CD4-positive, alpha-beta T cell (primary cell): ENCODE results near the gene S100B. TPM values are rescaled to one million over a fixed set of nuclear protein-coding genes. Genes with fewer than 3 reads are reported as not detected.

ENCODE experiments used
- ATAC-seq: fragments of 200-7000 bp; cut with Tn5 transposase; one replicate; pipeline ENCODE4 v1.10.0; 2022; ENCODE audit warnings: mild to moderate bottlenecking; ENCODE audit not compliant: poor library complexity
- CTCF ChIA-PET: fragments of 350-600 bp; sonication (Branson Sonifier 250); formaldehyde crosslinking; loops from one replicate; lab custom pipeline; 2021; ENCODE audit warnings: antibody characterized with exemption, inconsistent platforms; lab: Charles Lee
- POLR2A ChIA-PET: fragments of 350-600 bp; sonication (Branson Sonifier 250); formaldehyde crosslinking; loops from one replicate; lab custom pipeline; 2021; ENCODE audit warnings: antibody characterized with exemption, inconsistent platforms; lab: Charles Lee
- DNase-seq, 14 experiments: peaks; one replicate each; pipeline ENCODE4 v3.0.0-alpha.2; 2013 to 2020; ENCODE audit warnings: mixed read lengths in 2 of 14
- H3K27ac ChIP-seq, 2 donors: one replicate each; pipeline versions ENCODE4 v1.5.1 to v1.7.0; 2013; ENCODE audit warnings: low read length in 2 of 2, low read depth in 1 of 2, mild to moderate bottlenecking in 1 of 2
- H3K27me3 ChIP-seq, 2 experiments: 1 replicate in 1 of 2; 2 replicates in 1 of 2; pipeline versions ENCODE4 v1.6.1 to v1.7.0; 2013; ENCODE audit warnings: low read length in 2 of 2, control low read depth in 1 of 2, mild to moderate bottlenecking in 1 of 2, moderate library complexity in 1 of 2; ENCODE audit not compliant: insufficient read depth in 2 of 2, control insufficient read depth in 1 of 2
- H3K36me3 ChIP-seq: one replicate; pipeline ENCODE4 v1.6.1; 2013; ENCODE audit warnings: low read length, control low read depth; ENCODE audit not compliant: insufficient read depth
- H3K4me1 ChIP-seq: one replicate; pipeline ENCODE4 v1.6.1; 2013; ENCODE audit warnings: low read length, control low read depth; ENCODE audit not compliant: insufficient read depth
- H3K4me3 ChIP-seq: one replicate; pipeline ENCODE4 v1.5.1; 2013; ENCODE audit warnings: mild to moderate bottlenecking, low read length, moderate library complexity
- H3K9me3 ChIP-seq, 2 experiments: 1 replicate in 1 of 2; 2 replicates in 1 of 2; pipeline versions ENCODE4 v1.6.1 to v1.7.0; 2013; ENCODE audit warnings: low read length in 2 of 2, mild to moderate bottlenecking in 2 of 2, control low read depth in 1 of 2, moderate library complexity in 1 of 2; ENCODE audit not compliant: control insufficient read depth in 1 of 2, insufficient read depth in 1 of 2
- H3K27ac Mint-ChIP-seq: one replicate; pipeline ENCODE4 v1.8.0; 2020; ENCODE audit warnings: mixed read lengths
- H3K27me3 Mint-ChIP-seq: one replicate; pipeline ENCODE4 v1.8.0; 2021; ENCODE audit warnings: mixed read lengths
- H3K36me3 Mint-ChIP-seq: one replicate; pipeline ENCODE4 v1.8.0; 2021; ENCODE audit warnings: low read depth, mixed read lengths
- H3K4me1 Mint-ChIP-seq: one replicate; pipeline ENCODE4 v1.8.0; 2021; ENCODE audit warnings: low read depth, mixed read lengths
- H3K4me3 Mint-ChIP-seq: one replicate; pipeline ENCODE4 v1.8.0; 2020; ENCODE audit warnings: mild to moderate bottlenecking, mixed read lengths
- H3K9me3 Mint-ChIP-seq: one replicate; pipeline ENCODE4 v1.8.0; 2020; ENCODE audit warnings: mixed read lengths
- intact Hi-C, 2 experiments: fragments of 100-400 bp; cut with DNase I in 1 of 2; cut with micrococcal nuclease in 1 of 2; formaldehyde crosslinking; loops; one replicate each; pipeline versions ENCODE4 v1.15.1 to v1.9.0; 2023 to 2025; cut with DNase I, micrococcal nuclease
- total RNA-seq, 174 experiments: library from RNA in 2 of 174; stranded (reverse) in 2 of 174; gene quantifications; one replicate each; pipeline ENCODE4 v1.2.3 and lab custom pipeline; 2021 to 2026
- TF ChIP-seq, protein P1 (sequence below): fragments of 200-600 bp; IDR thresholded peaks from one replicate; pipeline ENCODE4 v1.8.0; 2022; ENCODE audit warnings: antibody characterized with exemption, mild to moderate bottlenecking

Gene S100B
- total RNA-seq, 2 experiments from 2014 or later: 0.47 to 0.52 TPM

DNA sequence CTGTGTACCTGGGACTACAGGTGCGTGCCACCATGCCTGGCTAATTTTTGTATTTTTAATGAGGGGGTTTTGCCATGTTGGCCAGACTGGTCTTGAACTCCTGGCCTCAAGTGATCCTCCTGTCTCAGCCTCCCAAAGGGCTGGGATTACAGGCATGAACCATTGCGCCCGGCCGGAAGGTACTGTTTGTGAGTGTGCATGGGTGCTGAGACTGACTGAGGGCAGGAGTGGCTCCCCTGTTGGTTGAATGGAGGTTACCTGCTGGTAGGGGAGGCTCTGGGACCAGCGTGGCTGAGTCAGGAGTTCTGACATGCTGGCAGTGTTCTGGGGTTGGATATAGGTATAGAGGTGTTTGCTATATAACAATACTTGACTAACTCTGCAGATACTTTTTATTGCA, 41.0 kb upstream of the S100B start:
- Mint-ChIP-seq H3K4me3 (peak overlapping the region; percentile 38), H3K27me3 (no peaks in the 10 kb centered on the region), H3K27ac (peak overlapping the region; percentile 66), H3K9me3 (no peaks in the 10 kb centered on the region), H3K36me3 (peaks cover 98% of the 10 kb centered on the region), H3K4me1 (peaks cover 53% of the 10 kb centered on the region)
- DNase-seq (no peak), ATAC-seq (no peak)
- intact Hi-C loops: no loop called here
- POLR2A ChIA-PET: interaction anchor here (1.7 kb wide), 1 partner anchor 22 kb away, joined by 10 read pairs; no protein-coding TSS in a partner anchor
- H3K27me3 ChIP-seq: no peaks in the 10 kb centered on the region
- H3K4me3 ChIP-seq: no peak overlapping the region
- H3K27ac ChIP-seq: no peak overlapping the region
- H3K4me1 ChIP-seq: peaks cover 38% of the 10 kb centered on the region
- H3K9me3 ChIP-seq: no peaks in the 10 kb centered on the region
- H3K36me3 ChIP-seq: peaks cover 97% of the 10 kb centered on the region
- TF ChIP-seq, protein P1, sequence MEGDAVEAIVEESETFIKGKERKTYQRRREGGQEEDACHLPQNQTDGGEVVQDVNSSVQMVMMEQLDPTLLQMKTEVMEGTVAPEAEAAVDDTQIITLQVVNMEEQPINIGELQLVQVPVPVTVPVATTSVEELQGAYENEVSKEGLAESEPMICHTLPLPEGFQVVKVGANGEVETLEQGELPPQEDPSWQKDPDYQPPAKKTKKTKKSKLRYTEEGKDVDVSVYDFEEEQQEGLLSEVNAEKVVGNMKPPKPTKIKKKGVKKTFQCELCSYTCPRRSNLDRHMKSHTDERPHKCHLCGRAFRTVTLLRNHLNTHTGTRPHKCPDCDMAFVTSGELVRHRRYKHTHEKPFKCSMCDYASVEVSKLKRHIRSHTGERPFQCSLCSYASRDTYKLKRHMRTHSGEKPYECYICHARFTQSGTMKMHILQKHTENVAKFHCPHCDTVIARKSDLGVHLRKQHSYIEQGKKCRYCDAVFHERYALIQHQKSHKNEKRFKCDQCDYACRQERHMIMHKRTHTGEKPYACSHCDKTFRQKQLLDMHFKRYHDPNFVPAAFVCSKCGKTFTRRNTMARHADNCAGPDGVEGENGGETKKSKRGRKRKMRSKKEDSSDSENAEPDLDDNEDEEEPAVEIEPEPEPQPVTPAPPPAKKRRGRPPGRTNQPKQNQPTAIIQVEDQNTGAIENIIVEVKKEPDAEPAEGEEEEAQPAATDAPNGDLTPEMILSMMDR: no peak
- CTCF ChIA-PET: interaction anchor here (0.8 kb wide), 1 partner anchor 10 kb away, joined by 3 read pairs; no protein-coding TSS in a partner anchor

DNA sequence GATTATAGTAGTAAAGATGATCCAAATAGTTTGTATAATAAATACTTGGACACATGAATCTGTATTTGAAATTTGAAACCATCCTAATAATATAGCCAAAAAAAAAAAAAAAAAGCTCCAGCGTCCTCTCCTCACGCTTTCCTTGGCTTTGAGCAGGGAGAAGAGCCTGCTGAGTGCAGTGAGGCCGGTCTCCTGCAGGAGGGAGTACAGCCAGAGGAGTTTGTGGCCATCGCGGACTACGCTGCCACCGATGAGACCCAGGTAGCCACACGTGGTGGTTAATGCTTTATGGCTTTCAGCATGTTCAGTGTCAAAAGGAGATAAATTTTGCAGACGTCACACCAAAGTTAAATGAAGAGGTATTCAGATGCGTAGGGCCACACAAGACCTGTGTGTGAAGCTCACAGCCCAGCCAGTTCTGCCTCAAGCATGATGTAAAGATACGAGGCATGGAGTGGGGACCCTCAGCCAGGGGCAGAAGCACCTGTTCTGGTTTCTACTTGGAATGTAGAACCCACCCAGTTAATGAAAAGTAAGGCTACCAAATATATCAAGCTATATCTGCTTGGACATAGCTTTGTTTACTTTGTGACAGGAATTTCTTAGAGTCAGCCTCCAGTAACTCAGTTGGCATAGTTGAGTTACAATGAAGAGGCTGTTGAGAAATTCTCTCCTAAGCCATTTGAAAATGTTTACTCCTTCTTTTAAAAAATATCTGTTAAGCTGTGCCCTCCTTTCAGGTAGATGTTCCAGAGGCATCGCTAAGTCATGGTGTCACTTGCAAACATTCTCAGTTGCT, 38.7 kb upstream of the S100B start:
- DNase-seq: no peak
- Histone ChIP-seq H3K27me3 (no peaks in the 10 kb centered on the region), H3K27ac (no peak overlapping the region), H3K4me1 (peaks cover 22% of the 10 kb centered on the region), H3K9me3 (no peaks in the 10 kb centered on the region), H3K4me3 (no peak overlapping the region), H3K36me3 (peaks cover 76% of the 10 kb centered on the region)
- Mint-ChIP-seq H3K27ac (peak overlapping the region; percentile 20), H3K9me3 (no peaks in the 10 kb centered on the region), H3K4me3 (no peak overlapping the region), H3K36me3 (peaks cover 98% of the 10 kb centered on the region), H3K4me1 (peaks cover 70% of the 10 kb centered on the region), H3K27me3 (no peaks in the 10 kb centered on the region)
- intact Hi-C loops: no loop called here
- POLR2A ChIA-PET: interaction anchor here (0.7 to 2.2 kb wide), 5 partner anchors 8 to 112 kb away, joined by 3 to 11 read pairs (median 4); partner anchors contain the start of gene PRMT2
- ATAC-seq: no peak
- TF ChIP-seq, protein P1: no peak
- CTCF ChIA-PET: interaction anchor here (0.8 kb wide), 1 partner anchor 10 kb away, joined by 4 read pairs; no protein-coding TSS in a partner anchor

DNA sequence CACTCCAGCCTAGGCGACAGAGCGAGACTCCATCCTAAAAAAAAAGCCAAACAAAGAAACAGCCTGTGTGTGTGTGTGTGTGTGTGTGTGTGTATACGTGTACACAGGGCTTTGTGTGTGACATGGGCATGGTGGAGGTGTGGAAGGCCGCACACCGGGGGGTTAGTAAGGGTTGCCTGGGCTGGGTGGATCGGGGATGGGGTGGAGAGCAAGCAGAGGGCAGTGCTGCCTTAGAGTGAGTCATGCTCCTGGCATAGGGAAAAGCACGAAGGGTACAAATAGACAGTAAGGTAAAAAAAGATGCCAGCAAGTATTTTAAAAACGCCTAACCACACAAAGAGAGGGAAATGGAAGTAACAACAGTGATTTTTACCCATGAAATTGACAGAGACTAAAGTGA, 36.8 kb upstream of the S100B start:
- CTCF ChIA-PET: no interaction called here
- Histone ChIP-seq H3K27me3 (no peaks in the 10 kb centered on the region), H3K9me3 (no peaks in the 10 kb centered on the region), H3K4me3 (no peak overlapping the region), H3K36me3 (peaks cover 71% of the 10 kb centered on the region), H3K27ac (peak overlapping the region in 1 of 2 donors; percentile 32), H3K4me1 (peaks cover 26% of the 10 kb centered on the region)
- H3K9me3 Mint-ChIP-seq: no peaks in the 10 kb centered on the region
- H3K27ac Mint-ChIP-seq: peak overlapping the region; percentile 45
- no peaks in the 10 kb centered on the region for H3K27me3 Mint-ChIP-seq
- POLR2A ChIA-PET: no interaction called here
- intact Hi-C loops: no loop called here
- H3K4me1 Mint-ChIP-seq: peaks cover 71% of the 10 kb centered on the region
- peaks cover 95% of the 10 kb centered on the region for H3K36me3 Mint-ChIP-seq
- TF ChIP-seq, protein P1: no peak
- H3K4me3 Mint-ChIP-seq: peak overlapping the region; percentile 42
- no peak for ATAC-seq
- DNase-seq: no peak
